ENCODE measurements around the gene SCUBE1. TPM values are rescaled to one million over a fixed set of nuclear protein-coding genes. Genes with fewer than 3 reads are reported as not detected.

Gene SCUBE1
- total and polyA plus RNA-seq, 2 experiments from 2014 or later: 0.81 to 3.2 TPM

DNA sequence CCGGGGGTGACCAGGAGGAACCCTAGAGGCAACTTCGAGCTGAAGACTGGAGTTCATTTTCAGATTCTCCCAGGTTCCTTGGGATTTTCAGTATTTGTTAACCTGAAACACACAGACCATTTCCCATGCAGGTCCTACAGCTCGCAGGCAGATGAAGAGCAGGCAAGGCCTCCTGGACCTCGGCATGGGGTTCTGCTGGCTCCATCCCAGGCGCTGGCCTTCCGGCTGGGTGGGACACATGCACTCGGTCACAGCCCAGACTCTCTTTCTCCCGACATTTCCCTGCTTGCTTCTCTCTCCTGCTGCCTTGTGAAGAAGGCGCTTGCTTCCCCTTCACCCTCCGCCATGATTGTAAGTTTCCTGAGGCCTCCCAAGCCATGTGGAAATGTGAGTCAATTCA is 140.8 kb downstream of the SCUBE1 start (continued):
- TF ChIP-seq, protein P1, sequence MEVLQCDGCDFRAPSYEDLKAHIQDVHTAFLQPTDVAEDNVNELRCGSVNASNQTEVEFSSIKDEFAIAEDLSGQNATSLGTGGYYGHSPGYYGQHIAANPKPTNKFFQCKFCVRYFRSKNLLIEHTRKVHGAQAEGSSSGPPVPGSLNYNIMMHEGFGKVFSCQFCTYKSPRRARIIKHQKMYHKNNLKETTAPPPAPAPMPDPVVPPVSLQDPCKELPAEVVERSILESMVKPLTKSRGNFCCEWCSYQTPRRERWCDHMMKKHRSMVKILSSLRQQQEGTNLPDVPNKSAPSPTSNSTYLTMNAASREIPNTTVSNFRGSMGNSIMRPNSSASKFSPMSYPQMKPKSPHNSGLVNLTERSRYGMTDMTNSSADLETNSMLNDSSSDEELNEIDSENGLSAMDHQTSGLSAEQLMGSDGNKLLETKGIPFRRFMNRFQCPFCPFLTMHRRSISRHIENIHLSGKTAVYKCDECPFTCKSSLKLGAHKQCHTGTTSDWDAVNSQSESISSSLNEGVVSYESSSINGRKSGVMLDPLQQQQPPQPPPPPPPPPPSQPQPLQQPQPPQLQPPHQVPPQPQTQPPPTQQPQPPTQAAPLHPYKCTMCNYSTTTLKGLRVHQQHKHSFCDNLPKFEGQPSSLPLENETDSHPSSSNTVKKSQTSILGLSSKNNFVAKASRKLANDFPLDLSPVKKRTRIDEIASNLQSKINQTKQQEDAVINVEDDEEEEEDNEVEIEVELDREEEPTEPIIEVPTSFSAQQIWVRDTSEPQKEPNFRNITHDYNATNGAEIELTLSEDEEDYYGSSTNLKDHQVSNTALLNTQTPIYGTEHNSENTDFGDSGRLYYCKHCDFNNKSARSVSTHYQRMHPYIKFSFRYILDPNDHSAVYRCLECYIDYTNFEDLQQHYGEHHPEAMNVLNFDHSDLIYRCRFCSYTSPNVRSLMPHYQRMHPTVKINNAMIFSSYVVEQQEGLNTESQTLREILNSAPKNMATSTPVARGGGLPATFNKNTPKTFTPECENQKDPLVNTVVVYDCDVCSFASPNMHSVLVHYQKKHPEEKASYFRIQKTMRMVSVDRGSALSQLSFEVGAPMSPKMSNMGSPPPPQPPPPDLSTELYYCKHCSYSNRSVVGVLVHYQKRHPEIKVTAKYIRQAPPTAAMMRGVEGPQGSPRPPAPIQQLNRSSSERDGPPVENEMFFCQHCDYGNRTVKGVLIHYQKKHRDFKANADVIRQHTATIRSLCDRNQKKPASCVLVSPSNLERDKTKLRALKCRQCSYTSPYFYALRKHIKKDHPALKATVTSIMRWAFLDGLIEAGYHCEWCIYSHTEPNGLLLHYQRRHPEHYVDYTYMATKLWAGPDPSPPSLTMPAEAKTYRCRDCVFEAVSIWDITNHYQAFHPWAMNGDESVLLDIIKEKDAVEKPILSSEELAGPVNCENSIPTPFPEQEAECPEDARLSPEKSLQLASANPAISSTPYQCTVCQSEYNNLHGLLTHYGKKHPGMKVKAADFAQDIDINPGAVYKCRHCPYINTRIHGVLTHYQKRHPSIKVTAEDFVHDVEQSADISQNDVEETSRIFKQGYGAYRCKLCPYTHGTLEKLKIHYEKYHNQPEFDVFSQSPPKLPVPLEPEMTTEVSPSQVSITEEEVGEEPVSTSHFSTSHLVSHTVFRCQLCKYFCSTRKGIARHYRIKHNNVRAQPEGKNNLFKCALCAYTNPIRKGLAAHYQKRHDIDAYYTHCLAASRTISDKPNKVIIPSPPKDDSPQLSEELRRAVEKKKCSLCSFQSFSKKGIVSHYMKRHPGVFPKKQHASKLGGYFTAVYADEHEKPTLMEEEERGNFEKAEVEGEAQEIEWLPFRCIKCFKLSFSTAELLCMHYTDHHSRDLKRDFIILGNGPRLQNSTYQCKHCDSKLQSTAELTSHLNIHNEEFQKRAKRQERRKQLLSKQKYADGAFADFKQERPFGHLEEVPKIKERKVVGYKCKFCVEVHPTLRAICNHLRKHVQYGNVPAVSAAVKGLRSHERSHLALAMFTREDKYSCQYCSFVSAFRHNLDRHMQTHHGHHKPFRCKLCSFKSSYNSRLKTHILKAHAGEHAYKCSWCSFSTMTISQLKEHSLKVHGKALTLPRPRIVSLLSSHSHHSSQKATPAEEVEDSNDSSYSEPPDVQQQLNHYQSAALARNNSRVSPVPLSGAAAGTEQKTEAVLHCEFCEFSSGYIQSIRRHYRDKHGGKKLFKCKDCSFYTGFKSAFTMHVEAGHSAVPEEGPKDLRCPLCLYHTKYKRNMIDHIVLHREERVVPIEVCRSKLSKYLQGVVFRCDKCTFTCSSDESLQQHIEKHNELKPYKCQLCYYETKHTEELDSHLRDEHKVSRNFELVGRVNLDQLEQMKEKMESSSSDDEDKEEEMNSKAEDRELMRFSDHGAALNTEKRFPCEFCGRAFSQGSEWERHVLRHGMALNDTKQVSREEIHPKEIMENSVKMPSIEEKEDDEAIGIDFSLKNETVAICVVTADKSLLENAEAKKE (CRISPR knock-in tag; IDR thresholded peaks at IDR 0.05): no peak

DNA sequence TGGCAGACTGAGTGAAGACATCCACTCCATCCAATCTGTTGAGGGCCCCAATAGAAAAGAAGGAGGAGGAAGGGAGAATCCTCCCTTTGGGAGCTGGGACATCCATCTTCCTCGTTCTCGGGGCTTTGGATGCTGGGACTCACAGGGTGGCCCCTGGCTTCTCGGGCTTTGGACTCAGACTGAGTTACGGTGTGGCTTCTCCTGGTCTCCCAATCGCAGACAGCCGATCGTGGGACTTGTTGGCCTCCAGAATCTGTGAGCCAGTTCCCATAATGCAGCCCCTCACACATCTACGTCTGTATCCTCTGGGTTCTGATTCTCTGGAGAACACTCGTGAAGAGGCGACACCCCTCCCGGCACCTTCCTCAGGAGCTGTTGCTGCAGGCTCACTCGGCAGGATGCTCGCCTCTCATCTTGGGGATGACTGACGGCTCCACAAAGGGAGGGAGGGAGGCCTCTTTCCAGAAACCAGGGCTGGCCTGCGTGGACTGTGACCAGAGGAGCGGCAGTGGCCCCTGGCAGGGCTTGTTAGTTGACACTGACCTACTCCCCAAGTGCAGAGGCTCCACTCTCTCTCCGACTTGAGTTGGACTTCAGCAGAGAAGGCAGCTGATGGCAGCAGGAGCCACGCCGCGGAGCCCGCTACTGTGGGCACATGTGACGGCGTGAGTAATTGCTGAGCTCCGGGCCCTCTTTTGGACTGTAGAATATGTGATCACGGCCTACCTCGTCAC is 141.5 kb downstream of the SCUBE1 start:
- DNase-seq (ENCODE audit: low spot score): no peak
- no peak for ATAC-seq
- no peak overlapping the region for H3K4me2 ChIP-seq
- H3K27me3 ChIP-seq (ENCODE audit: insufficient read depth): no peaks in the 10 kb centered on the region
- no peak overlapping the region for H3K4me3 ChIP-seq
- H3K9me2 ChIP-seq (ENCODE audit: insufficient read depth): no peaks in the 10 kb centered on the region
- H2AFZ ChIP-seq: no peak overlapping the region
- H4K20me1 ChIP-seq (replicated peaks; ENCODE audit: insufficient read depth): no peaks in the 10 kb centered on the region
- H3K9me3 Mint-ChIP-seq: no peaks in the 10 kb centered on the region; the same call in 2 of the 3 replicates
- H3K36me3 ChIP-seq (ENCODE audit: insufficient read depth): no peaks in the 10 kb centered on the region
- no peaks in the 10 kb centered on the region for H3K36me3 Mint-ChIP-seq (ENCODE audit: low read depth)
- no peaks in the 10 kb centered on the region for H3K79me2 ChIP-seq (replicated peaks; ENCODE audit: insufficient read depth)
- H3K27ac ChIP-seq (ENCODE audit: low read depth): no peak overlapping the region
- peaks cover 12% of the 10 kb centered on the region for H3K4me1 Mint-ChIP-seq
- H3K27me3 Mint-ChIP-seq (ENCODE audit: insufficient read depth, low read depth, poor library complexity): peaks cover 11% of the 10 kb centered on the region
- peaks cover 3% of the 10 kb centered on the region; the same call in 1 of the 2 replicates for H3K4me1 ChIP-seq (ENCODE audit: insufficient read depth)
- H3K27ac Mint-ChIP-seq: no peak overlapping the region
- H3F3A ChIP-seq (replicated peaks; ENCODE audit: low read depth): 0 out of 2 replicates have a peak, but pooled peaks cover 4% of the 10 kb centered on the region
- H3K4me3 Mint-ChIP-seq: no peak overlapping the region
- TF ChIP-seq, protein P2, sequence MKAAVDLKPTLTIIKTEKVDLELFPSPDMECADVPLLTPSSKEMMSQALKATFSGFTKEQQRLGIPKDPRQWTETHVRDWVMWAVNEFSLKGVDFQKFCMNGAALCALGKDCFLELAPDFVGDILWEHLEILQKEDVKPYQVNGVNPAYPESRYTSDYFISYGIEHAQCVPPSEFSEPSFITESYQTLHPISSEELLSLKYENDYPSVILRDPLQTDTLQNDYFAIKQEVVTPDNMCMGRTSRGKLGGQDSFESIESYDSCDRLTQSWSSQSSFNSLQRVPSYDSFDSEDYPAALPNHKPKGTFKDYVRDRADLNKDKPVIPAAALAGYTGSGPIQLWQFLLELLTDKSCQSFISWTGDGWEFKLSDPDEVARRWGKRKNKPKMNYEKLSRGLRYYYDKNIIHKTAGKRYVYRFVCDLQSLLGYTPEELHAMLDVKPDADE (IDR thresholded peaks at IDR 0.05): no peak
- TF ChIP-seq CREB1 (CRISPR knock-in tag; IDR thresholded peaks at IDR 0.05; ENCODE audit: low read depth) (no peak), EZH2phosphoT487 (IDR thresholded peaks at IDR 0.05; ENCODE audit: unreplicated experiment) (no peak), JUNB (IDR thresholded peaks at IDR 0.05; ENCODE audit: unreplicated experiment) (no peak), EZH2 (IDR thresholded peaks at IDR 0.05; ENCODE audit: low read depth, unreplicated experiment) (no peak), STAT1 (IDR thresholded peaks at IDR 0.05; ENCODE audit: unreplicated experiment) (no peak), NANOG (IDR thresholded peaks at IDR 0.05; ENCODE audit: borderline replicate concordance) (no peak)
- TF ChIP-seq, protein P3, sequence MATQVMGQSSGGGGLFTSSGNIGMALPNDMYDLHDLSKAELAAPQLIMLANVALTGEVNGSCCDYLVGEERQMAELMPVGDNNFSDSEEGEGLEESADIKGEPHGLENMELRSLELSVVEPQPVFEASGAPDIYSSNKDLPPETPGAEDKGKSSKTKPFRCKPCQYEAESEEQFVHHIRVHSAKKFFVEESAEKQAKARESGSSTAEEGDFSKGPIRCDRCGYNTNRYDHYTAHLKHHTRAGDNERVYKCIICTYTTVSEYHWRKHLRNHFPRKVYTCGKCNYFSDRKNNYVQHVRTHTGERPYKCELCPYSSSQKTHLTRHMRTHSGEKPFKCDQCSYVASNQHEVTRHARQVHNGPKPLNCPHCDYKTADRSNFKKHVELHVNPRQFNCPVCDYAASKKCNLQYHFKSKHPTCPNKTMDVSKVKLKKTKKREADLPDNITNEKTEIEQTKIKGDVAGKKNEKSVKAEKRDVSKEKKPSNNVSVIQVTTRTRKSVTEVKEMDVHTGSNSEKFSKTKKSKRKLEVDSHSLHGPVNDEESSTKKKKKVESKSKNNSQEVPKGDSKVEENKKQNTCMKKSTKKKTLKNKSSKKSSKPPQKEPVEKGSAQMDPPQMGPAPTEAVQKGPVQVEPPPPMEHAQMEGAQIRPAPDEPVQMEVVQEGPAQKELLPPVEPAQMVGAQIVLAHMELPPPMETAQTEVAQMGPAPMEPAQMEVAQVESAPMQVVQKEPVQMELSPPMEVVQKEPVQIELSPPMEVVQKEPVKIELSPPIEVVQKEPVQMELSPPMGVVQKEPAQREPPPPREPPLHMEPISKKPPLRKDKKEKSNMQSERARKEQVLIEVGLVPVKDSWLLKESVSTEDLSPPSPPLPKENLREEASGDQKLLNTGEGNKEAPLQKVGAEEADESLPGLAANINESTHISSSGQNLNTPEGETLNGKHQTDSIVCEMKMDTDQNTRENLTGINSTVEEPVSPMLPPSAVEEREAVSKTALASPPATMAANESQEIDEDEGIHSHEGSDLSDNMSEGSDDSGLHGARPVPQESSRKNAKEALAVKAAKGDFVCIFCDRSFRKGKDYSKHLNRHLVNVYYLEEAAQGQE (IDR thresholded peaks at IDR 0.05; ENCODE audit: unreplicated experiment): no peak
- TF ChIP-seq, protein P4, sequence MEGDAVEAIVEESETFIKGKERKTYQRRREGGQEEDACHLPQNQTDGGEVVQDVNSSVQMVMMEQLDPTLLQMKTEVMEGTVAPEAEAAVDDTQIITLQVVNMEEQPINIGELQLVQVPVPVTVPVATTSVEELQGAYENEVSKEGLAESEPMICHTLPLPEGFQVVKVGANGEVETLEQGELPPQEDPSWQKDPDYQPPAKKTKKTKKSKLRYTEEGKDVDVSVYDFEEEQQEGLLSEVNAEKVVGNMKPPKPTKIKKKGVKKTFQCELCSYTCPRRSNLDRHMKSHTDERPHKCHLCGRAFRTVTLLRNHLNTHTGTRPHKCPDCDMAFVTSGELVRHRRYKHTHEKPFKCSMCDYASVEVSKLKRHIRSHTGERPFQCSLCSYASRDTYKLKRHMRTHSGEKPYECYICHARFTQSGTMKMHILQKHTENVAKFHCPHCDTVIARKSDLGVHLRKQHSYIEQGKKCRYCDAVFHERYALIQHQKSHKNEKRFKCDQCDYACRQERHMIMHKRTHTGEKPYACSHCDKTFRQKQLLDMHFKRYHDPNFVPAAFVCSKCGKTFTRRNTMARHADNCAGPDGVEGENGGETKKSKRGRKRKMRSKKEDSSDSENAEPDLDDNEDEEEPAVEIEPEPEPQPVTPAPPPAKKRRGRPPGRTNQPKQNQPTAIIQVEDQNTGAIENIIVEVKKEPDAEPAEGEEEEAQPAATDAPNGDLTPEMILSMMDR (conservative IDR thresholded peaks at IDR 0.05; ENCODE audit: low read depth in 2 of 2): no peak
